HS-27A (cell line): Measurements from ENCODE around the gene C19orf18.
"Not testable (repeated sequence)": the region's sequence is repeated elsewhere in the genome, so short reads cannot be mapped to it uniquely, and the experiment has no call there.

Experiments
- DNase-seq: peaks from one replicate; pipeline ENCODE4 v3.0.0-alpha.2; 2012; ENCODE audit warnings: low read depth, missing footprints

C19orf18 gene

DNA sequence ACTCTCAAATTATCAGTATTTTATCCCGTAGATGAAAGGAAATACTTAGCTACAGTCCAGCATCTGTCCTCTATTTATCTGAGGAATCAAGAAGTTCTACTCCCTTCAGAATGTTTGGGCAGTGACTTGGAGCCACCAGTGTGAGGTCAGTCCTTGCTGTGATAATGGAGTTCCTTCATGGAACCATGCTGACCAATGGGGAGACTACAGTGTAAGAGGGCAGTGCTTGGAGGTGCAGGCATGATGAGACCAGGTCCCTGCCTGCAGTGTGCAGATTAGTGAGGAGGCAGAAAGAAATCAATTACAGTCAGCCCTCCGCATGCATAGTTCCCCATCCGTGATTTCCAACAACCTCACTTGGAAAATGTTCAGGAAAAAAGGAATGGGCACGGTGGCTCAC is at the start of gene C19orf18:
Gene C19orf18 (minus strand): TSS at position 101 of the 400 bp plus-strand sequence. CDS start 102 bp downstream, outside the sequence.
- DNase-seq: no peak

DNA sequence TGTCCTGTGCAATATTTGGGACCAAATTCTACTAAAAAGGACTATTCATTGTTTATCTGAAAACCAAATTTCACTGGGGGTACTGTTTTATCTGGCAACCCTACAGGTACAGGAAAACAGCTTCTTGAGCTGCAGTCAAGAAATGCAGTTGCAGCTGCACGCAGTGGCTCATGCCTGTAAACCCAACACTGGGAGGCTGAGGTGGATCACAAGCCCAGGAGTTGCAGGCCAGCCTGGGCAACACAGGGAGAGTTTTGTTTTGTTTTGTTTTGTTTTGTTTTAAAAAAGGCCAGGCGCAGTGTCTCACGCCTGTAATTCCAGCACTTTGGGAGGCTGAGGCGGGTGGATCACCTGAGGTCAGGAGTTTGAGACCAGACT is 47.9 kb upstream of the C19orf18 start:
- DNase-seq: no peak

GRCh38 chr19:58021541-58022282 is 47.4 kb upstream of the C19orf18 start:
- DNase-seq: no peak

GRCh38 chr19:58020129-58020528 is 45.8 kb upstream of the C19orf18 start:
- no peak for DNase-seq

GRCh38 chr19:58014141-58014540 is 39.8 kb upstream of the C19orf18 start:
- DNase-seq: no peak

- no peak for DNase-seq
Observed at GRCh38 chr19:58010507-58010906, 36.2 kb upstream of the C19orf18 start.

GRCh38 chr19:58009666-58010301 is 35.5 kb upstream of the C19orf18 start:
- DNase-seq: no peak

GRCh38 chr19:58009301-58009665 is 34.9 kb upstream of the C19orf18 start:
- no peak for DNase-seq

DNA sequence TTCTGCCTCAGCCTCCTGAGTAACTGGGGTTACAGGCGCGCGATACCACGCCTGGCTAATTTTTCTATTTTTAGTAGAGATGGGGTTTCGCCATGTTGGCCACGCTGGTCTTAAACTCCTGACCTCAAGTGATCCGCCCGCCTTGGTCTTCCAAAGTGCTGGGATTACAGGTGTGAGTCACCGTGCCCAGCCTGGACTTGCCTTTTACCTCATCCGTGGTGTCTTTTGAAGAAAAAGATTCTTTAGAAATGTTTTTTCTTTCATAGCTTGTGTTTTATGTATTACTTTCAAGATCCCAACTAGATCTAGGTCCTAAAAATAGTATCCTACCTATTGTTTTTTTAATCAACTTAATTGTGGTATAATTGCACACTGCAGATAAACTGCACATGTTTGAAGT is 34.5 kb upstream of the C19orf18 start:
- not testable (repeated sequence) for DNase-seq

- no peak for DNase-seq
Observed at GRCh38 chr19:58007285-58007684, 33.0 kb upstream of the C19orf18 start.

DNA sequence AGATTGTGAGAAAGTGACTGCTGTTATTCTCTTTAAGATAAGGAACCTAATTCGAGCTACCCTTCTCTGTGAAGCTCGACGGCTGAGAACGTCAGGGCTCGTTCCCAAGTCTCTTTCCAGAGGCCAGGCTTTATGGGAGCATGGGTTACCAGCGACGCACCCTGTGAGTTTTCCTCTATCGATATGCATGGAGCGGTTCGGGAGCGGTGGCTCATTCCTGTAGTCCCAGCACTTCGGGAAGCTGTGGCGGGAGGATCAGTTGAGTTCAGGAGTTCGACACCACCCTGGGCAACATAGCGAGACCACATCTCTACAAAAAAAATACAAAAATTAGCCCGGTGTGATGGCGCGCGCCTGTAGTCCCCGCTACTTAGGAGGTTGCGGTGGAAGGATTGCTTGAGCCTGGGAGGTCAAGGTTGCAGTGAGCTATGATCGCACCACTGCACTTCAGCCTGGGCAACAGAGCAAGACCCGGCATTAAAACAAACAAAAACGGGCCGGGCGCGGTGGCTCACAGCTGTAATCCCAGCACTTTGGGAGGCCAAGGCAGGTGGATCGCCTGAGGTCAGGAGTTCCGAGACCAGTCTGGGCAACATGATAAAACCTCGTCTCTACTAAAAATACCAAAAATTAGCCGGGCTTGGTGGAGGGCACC is 29.0 kb upstream of the C19orf18 start:
- no peak for DNase-seq

DNA sequence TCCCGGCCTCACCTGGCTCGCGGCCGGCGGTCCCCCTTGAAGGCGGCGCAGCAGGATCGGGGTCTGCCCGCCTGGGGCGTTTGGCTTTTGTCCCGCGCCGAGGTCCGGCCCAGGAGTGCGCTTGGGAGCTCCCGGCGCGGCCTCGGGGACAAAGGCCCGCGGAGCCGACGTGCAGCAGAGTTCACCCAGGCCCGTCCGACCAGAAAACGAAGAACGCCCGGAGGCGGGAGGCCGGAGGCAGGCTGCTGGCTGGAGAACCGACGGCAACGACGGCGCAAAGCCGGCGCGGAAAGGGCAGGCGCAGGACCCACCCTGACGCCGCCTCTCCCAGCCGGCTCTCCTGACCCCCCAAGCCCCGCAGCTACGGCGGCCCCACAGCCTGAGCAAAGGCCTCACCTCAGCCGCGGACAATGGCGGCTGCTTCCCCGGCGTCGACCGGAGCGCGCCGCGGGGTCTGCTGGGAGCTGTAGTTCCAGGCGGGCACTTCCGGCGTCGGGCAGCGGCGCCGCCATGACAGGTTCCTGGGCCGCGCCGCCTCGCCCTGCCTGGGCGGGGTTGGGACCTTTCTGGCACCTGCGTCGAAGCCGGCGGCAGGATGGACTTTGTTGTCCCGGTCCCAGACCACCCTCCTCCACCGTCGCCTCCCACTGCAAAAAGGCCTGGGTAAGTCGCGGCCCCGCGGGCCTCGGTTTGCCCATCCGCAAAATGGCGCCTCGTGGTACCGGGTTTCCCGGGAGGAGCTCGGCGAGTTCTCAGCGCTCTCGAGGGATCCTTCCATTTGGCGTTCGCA is 28.2 kb upstream of the C19orf18 start, which contains the start of gene ZNF606:
Gene ZNF606 (minus strand): TSS at position 437 of the 790 bp plus-strand sequence. CDS start 1,501 bp downstream, outside the sequence.
- DNase-seq: peak; percentile 66

- no peak for DNase-seq
Observed at GRCh38 chr19:58001895-58002369, 27.6 kb upstream of the C19orf18 start.

- no peak for DNase-seq
Observed at GRCh38 chr19:58000677-58001076, 26.3 kb upstream of the C19orf18 start.

- DNase-seq: no peak
Observed at GRCh38 chr19:57992841-57993240, 18.5 kb upstream of the C19orf18 start.

DNA sequence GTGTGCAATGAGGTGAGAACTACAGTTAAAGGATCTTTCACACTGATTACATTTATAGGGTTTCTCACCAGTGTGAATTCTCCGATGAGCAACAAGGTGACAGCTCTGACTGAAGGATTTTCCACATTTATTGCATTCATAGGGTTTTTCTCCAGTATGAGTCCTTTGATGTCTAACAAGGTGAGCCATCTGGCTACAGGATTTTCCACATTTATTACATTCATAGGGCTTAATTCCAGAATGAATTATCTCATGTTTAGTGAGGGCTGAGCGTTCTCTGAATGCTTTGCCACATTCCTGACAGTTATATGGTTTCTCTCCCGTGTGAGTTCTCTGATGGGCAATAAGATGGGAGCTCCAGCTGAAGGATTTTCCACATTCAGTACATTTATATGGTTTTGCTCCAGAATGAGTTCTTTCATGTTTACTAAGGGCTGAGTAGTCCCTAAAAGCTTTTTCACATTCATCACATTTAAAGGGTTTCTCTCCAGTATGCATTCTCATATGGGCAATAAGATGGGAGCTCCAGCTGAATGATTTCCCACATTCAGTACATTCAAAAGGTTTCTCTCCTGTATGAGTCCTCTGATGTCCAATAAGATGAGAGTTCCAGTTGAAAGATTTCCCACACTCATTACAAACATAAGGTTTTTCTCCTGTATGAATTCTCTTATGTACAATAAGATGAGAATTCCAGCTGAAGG is 4.4 kb upstream of the C19orf18 start:
- no peak for DNase-seq

GRCh38 chr19:57964761-57965160 is 9.6 kb downstream of the C19orf18 start:
- DNase-seq: no peak

- no peak for DNase-seq
Observed at GRCh38 chr19:57961785-57962184, 12.5 kb downstream of the C19orf18 start.

- DNase-seq: no peak
Observed at GRCh38 chr19:57954996-57955395, 19.3 kb downstream of the C19orf18 start.

- DNase-seq: no peak
Observed at GRCh38 chr19:57949702-57950101, 24.6 kb downstream of the C19orf18 start.

GRCh38 chr19:57949296-57949695 is 25.0 kb downstream of the C19orf18 start:
- no peak for DNase-seq
